ENCODE data around the gene C2CD2L. TPM values are rescaled to one million over a fixed set of nuclear protein-coding genes. Genes with fewer than 3 reads are reported as not detected.

The C2CD2L gene
- total RNA-seq, 1 donor from 2014 or later = 11.1 TPM

- H3K79me2 ChIP-seq (ENCODE audit: insufficient read depth, low read length) = peaks cover 20% of the 10 kb centered on the region
- H3K4me1 ChIP-seq (ENCODE audit: insufficient read depth, low read length) = peaks cover 11% of the 10 kb centered on the region
- peak within 1 kb of the TSS; percentile 90 for H3K27ac ChIP-seq (ENCODE audit: low read depth, low read length)
- Mint-ChIP-seq H3K27ac (ENCODE audit: unreplicated experiment) (peak within 1 kb of the TSS; percentile 89), H3K27me3 (ENCODE audit: low read depth, unreplicated experiment) (no peaks in the 10 kb centered on the region), H3K4me1 (ENCODE audit: low read depth, unreplicated experiment) (peaks cover 5% of the 10 kb centered on the region), H3K4me3 (ENCODE audit: unreplicated experiment) (peak within 1 kb of the TSS; percentile 97), H3K9me3 (ENCODE audit: unreplicated experiment) (no peaks in the 10 kb centered on the region), H3K36me3 (ENCODE audit: low read depth, unreplicated experiment) (peaks cover 12% of the 10 kb centered on the region)
- H3K9ac ChIP-seq (ENCODE audit: low read length) = peak within 1 kb of the TSS; percentile 91
- no peaks in the 10 kb centered on the region for H3K27me3 ChIP-seq (ENCODE audit: insufficient read depth, low read length)
- peaks cover 3% of the 10 kb centered on the region for H4K20me1 ChIP-seq (ENCODE audit: insufficient read depth, low read length)
- H3K4me2 ChIP-seq (ENCODE audit: low read length) = peak within 1 kb of the TSS; percentile 96
- peak within 1 kb of the TSS; percentile 95 for H3K4me3 ChIP-seq (ENCODE audit: insufficient read depth, low read depth, low read length)
- H3K36me3 ChIP-seq (ENCODE audit: insufficient read depth, low read length) = peaks cover 9% of the 10 kb centered on the region
- no peaks in the 10 kb centered on the region for H3K9me3 ChIP-seq (ENCODE audit: insufficient read depth, low read depth, low read length)
- DNase-seq (ENCODE audit: low read depth) (peak; percentile 91), FAIRE-seq (peak; percentile 50)
- peak within 1 kb of the TSS; percentile 93 for H2AFZ ChIP-seq (ENCODE audit: low read depth, low read length)
- TF ChIP-seq CTCF (IDR thresholded peaks at IDR 0.05; ENCODE audit: insufficient read depth, low read depth, low read length) (no peak), EZH2 (IDR thresholded peaks at IDR 0.05; ENCODE audit: insufficient read depth, low read length) (no peak)
These were observed 22.3 kb upstream of the C2CD2L start, which contains the start of gene HMBS for GRCh38 chr11:119084663-119085436. Gene HMBS (plus strand): TSS chr11:119084881. CDS start chr11:119085034, 153 bp downstream.

GRCh38 chr11:119085437-119085847 lies 21.7 kb upstream of the C2CD2L start:
- no peak for TF ChIP-seq EZH2 (IDR thresholded peaks at IDR 0.05; ENCODE audit: insufficient read depth, low read length)
- no peak for TF ChIP-seq CTCF (IDR thresholded peaks at IDR 0.05; ENCODE audit: insufficient read depth, low read depth, low read length)
- Histone ChIP-seq H3K27me3 (ENCODE audit: insufficient read depth, low read length) (no peaks in the 10 kb centered on the region), H3K4me2 (ENCODE audit: low read length) (peak overlapping the region; percentile 96), H3K4me3 (ENCODE audit: insufficient read depth, low read depth, low read length) (peak overlapping the region; percentile 95), H2AFZ (ENCODE audit: low read depth, low read length) (peak overlapping the region; percentile 78), H3K79me2 (ENCODE audit: insufficient read depth, low read length) (peaks cover 20% of the 10 kb centered on the region), H3K27ac (ENCODE audit: low read depth, low read length) (peak overlapping the region; percentile 90), H3K36me3 (ENCODE audit: insufficient read depth, low read length) (peaks cover 9% of the 10 kb centered on the region), H4K20me1 (ENCODE audit: insufficient read depth, low read length) (peaks cover 3% of the 10 kb centered on the region), H3K9ac (ENCODE audit: low read length) (peak overlapping the region; percentile 91), H3K4me1 (ENCODE audit: insufficient read depth, low read length) (peaks cover 11% of the 10 kb centered on the region), H3K9me3 (ENCODE audit: insufficient read depth, low read depth, low read length) (no peaks in the 10 kb centered on the region)
- Mint-ChIP-seq H3K4me3 (ENCODE audit: unreplicated experiment) (peak overlapping the region; percentile 97), H3K4me1 (ENCODE audit: low read depth, unreplicated experiment) (peaks cover 5% of the 10 kb centered on the region), H3K36me3 (ENCODE audit: low read depth, unreplicated experiment) (peaks cover 12% of the 10 kb centered on the region), H3K9me3 (ENCODE audit: unreplicated experiment) (no peaks in the 10 kb centered on the region), H3K27ac (ENCODE audit: unreplicated experiment) (peak overlapping the region; percentile 89), H3K27me3 (ENCODE audit: low read depth, unreplicated experiment) (no peaks in the 10 kb centered on the region)
- FAIRE-seq = no peak
- peak; percentile 10 for DNase-seq (ENCODE audit: low read depth)

- Histone ChIP-seq H3K36me3 (ENCODE audit: insufficient read depth, low read length) (no peaks in the 10 kb centered on the region), H2AFZ (ENCODE audit: low read depth, low read length) (no peak overlapping the region), H3K79me2 (ENCODE audit: insufficient read depth, low read length) (peaks cover 27% of the 10 kb centered on the region), H3K27me3 (ENCODE audit: insufficient read depth, low read length) (no peaks in the 10 kb centered on the region), H3K4me3 (ENCODE audit: insufficient read depth, low read depth, low read length) (no peak overlapping the region), H3K9ac (ENCODE audit: low read length) (no peak overlapping the region), H3K9me3 (ENCODE audit: insufficient read depth, low read depth, low read length) (no peaks in the 10 kb centered on the region), H4K20me1 (ENCODE audit: insufficient read depth, low read length) (peaks cover 6% of the 10 kb centered on the region), H3K4me2 (ENCODE audit: low read length) (no peak overlapping the region), H3K4me1 (ENCODE audit: insufficient read depth, low read length) (peaks cover 13% of the 10 kb centered on the region), H3K27ac (ENCODE audit: low read depth, low read length) (no peak overlapping the region)
- H3K27me3 Mint-ChIP-seq (ENCODE audit: low read depth, unreplicated experiment) = no peaks in the 10 kb centered on the region
- H3K27ac Mint-ChIP-seq (ENCODE audit: unreplicated experiment) = no peak overlapping the region
- H3K4me3 Mint-ChIP-seq (ENCODE audit: unreplicated experiment) = peak overlapping the region; percentile 50
- no peak for DNase-seq (ENCODE audit: low read depth)
- no peaks in the 10 kb centered on the region for H3K9me3 Mint-ChIP-seq (ENCODE audit: unreplicated experiment)
- peaks cover 5% of the 10 kb centered on the region for H3K4me1 Mint-ChIP-seq (ENCODE audit: low read depth, unreplicated experiment)
- no peak for FAIRE-seq
- no peak for TF ChIP-seq EZH2 (IDR thresholded peaks at IDR 0.05; ENCODE audit: insufficient read depth, low read length)
- no peak for TF ChIP-seq CTCF (IDR thresholded peaks at IDR 0.05; ENCODE audit: insufficient read depth, low read depth, low read length)
- H3K36me3 Mint-ChIP-seq (ENCODE audit: low read depth, unreplicated experiment) = peaks cover 4% of the 10 kb centered on the region
These were observed 20.0 kb upstream of the C2CD2L start for GRCh38 chr11:119087123-119087522.

Measured in astrocyte (in vitro differentiated cells and primary cell).